Left ventricle myocardium inferior (tissue), 1 donor: ENCODE measurements around the gene KHDC4. TPM values are rescaled to one million over a fixed set of nuclear protein-coding genes. Genes with fewer than 3 reads are reported as not detected.

Experiments
- DNase-seq: peaks from one replicate; pipeline ENCODE4 v3.0.0-alpha.2; 2020
- H3K27ac ChIP-seq: fragments of 200-600 bp; replicated peaks from 2 replicates; pipeline ENCODE4 v1.8.0; 2021
- H3K27me3 ChIP-seq: fragments of 200-600 bp; 2 replicates; pipeline ENCODE4 v1.8.0; 2021; ENCODE audit warnings: low read depth
- H3K36me3 ChIP-seq: fragments of 200-600 bp; 2 replicates; pipeline ENCODE4 v1.8.0; 2021
- H3K4me1 ChIP-seq: fragments of 200-600 bp; 2 replicates; pipeline ENCODE4 v1.8.0; 2021
- H3K4me3 ChIP-seq: fragments of 200-600 bp; 2 replicates; pipeline ENCODE4 v1.8.0; 2021; ENCODE audit warnings: mild to moderate bottlenecking, moderate library complexity
- H3K9me3 ChIP-seq: fragments of 200-600 bp; replicated peaks from 2 replicates; pipeline ENCODE4 v1.8.0; 2021
- CTCF ChIP-seq: fragments of 200-600 bp; IDR thresholded peaks from 2 replicates; pipeline ENCODE4 v1.8.0; 2021; ENCODE audit warnings: antibody characterized with exemption, mild to moderate bottlenecking, borderline replicate concordance
- intact Hi-C: fragments of 100-400 bp; cut with micrococcal nuclease; formaldehyde crosslinking; loops from one replicate; pipeline ENCODE4 v1.11.0; 2022
- microRNA-seq: library from miRNA; unstranded; fragments of <30 nt; microRNA quantifications from one replicate; pipeline ENCODE4 v1.2.0, GENCODE V29; 2020
- total RNA-seq: library from RNA; stranded (reverse); fragmentation: NEBNext Ultra II Directional; extraction: Animal tissue kit (Norgen Biotek cat#: 25700); gene quantifications from one replicate; pipeline ENCODE4 v1.2.1, GENCODE V29; 2021
- donor health status: DM: no; HTN: yes; CAD: no; lungs with severe emphysema.

The KHDC4 gene
- total RNA-seq, 1 donor from 2014 or later, result 21.2 TPM

- Histone ChIP-seq H3K4me3 (no peak overlapping the region), H3K36me3 (peaks cover 9% of the 10 kb centered on the region), H3K4me1 (peaks cover 22% of the 10 kb centered on the region), H3K27ac (no peak overlapping the region), H3K27me3 (no peaks in the 10 kb centered on the region), H3K9me3 (no peaks in the 10 kb centered on the region)
- no peak for DNase-seq
- intact Hi-C loops, result no loop called here
- no peak for TF ChIP-seq CTCF
These were observed 69.8 kb downstream of the KHDC4 start for GRCh38 chr1:155864393-155864792.

Small RNAs within 50 kb of the gene (microRNA-seq; reads per million reads assigned to microRNA genes)
- gene MIR6738, result not detected

Other genes starting within 250 kb of the KHDC4 start
- 60.2 TPM for gene YY1AP1, start 245.6 kb downstream of the KHDC4 start, total RNA-seq
- 107 TPM for gene DAP3, start 245.3 kb downstream of the KHDC4 start, total RNA-seq
- gene GON4L, start 77.2 kb downstream of the KHDC4 start, total RNA-seq, result 24.1 TPM
- gene SYT11, start 74.8 kb downstream of the KHDC4 start, total RNA-seq, result 11.1 TPM
- 19.0 TPM for gene RIT1, start 23.1 kb downstream of the KHDC4 start, total RNA-seq
- not detected for gene RXFP4, start 7.2 kb upstream of the KHDC4 start, total RNA-seq
- 69.3 TPM for gene ARHGEF2, start 44.1 kb upstream of the KHDC4 start, total RNA-seq
- gene SSR2, start 86.5 kb upstream of the KHDC4 start, total RNA-seq, result 77.6 TPM
- 29.9 TPM for gene UBQLN4, start 119.4 kb upstream of the KHDC4 start, total RNA-seq
- gene LAMTOR2, start 120.4 kb upstream of the KHDC4 start, total RNA-seq, result 55.0 TPM
- not detected for gene RAB25, start 126.7 kb upstream of the KHDC4 start, total RNA-seq
- 0.16 TPM for gene MEX3A, start 148.1 kb upstream of the KHDC4 start, total RNA-seq
- 236 TPM for gene LMNA, start 180.3 kb upstream of the KHDC4 start, total RNA-seq
- gene SEMA4A, start 219.2 kb upstream of the KHDC4 start, total RNA-seq, result 1.0 TPM